GM13976 (cell line): Measurements from ENCODE around the gene ITGB3BP.
"Not testable (repeated sequence)": the region's sequence is repeated elsewhere in the genome, so short reads cannot be mapped to it uniquely, and the experiment has no call there.

Experiments used
- DNase-seq: peaks from one replicate; pipeline ENCODE4 v3.0.0; 2012; ENCODE audit warnings: low spot score
- in situ Hi-C: fragments of 300-500 bp; cut with MboI; formaldehyde crosslinking; loops from one replicate; pipeline ENCODE4 v1.12.0; 2022; ENCODE audit warnings: low sequenced_read_pairs, mixed read lengths, inconsistent platforms; ENCODE audit not compliant: unreplicated experiment
- TF ChIP-seq, protein P1 (sequence below): IDR thresholded peaks from 2 replicates; pipeline ENCODE4 v1.5.1; 2012; ENCODE audit warnings: borderline replicate concordance, mild to moderate bottlenecking; ENCODE audit not compliant: insufficient read depth; ENCODE audit errors: extremely low read depth, missing control alignments, control extremely low read depth

ITGB3BP gene

DNA sequence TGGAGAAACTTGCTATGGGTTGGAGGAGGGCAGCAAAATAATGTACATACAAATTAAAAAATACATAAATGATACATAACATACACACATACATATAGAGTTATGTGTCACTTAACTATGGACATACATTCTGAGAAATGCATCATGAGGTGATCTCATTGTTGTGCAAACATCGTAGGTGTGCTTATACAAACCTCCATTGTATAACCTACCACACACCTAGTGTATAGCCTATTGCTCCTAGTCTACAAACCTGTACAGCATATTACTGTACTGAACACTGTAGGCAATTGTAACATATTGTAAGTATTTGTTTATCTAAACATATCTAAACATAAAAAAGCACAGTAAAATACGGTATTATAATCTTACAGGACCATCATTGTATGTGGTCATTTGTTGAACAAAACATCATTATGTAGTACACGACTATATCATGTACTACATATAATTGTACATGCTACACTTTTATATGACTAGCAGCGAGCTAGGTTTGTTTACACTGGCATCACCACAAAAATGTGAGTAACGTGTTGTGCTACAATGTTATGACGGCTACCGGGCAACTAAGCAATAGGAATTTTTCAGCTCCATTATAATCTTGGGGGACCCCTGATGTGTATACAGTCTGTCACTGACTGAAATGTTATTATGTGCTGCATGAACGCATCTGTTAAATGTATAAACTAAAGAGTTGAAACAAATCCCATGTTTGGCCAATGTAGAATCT lies 35.5 kb downstream of the ITGB3BP start:
- TF ChIP-seq, protein P1, sequence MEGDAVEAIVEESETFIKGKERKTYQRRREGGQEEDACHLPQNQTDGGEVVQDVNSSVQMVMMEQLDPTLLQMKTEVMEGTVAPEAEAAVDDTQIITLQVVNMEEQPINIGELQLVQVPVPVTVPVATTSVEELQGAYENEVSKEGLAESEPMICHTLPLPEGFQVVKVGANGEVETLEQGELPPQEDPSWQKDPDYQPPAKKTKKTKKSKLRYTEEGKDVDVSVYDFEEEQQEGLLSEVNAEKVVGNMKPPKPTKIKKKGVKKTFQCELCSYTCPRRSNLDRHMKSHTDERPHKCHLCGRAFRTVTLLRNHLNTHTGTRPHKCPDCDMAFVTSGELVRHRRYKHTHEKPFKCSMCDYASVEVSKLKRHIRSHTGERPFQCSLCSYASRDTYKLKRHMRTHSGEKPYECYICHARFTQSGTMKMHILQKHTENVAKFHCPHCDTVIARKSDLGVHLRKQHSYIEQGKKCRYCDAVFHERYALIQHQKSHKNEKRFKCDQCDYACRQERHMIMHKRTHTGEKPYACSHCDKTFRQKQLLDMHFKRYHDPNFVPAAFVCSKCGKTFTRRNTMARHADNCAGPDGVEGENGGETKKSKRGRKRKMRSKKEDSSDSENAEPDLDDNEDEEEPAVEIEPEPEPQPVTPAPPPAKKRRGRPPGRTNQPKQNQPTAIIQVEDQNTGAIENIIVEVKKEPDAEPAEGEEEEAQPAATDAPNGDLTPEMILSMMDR, result no peak
- in situ Hi-C loops, result no loop called here
- DNase-seq, result no peak

- no peak for DNase-seq
- in situ Hi-C loops, result no loop called here
- TF ChIP-seq, protein P1, result no peak
Measured at GRCh38 chr1:63486629-63487028, 36.4 kb downstream of the ITGB3BP start.

GRCh38 chr1:63480057-63480456 lies 43.0 kb downstream of the ITGB3BP start:
- TF ChIP-seq, protein P1, result no peak
- no peak for DNase-seq

DNA sequence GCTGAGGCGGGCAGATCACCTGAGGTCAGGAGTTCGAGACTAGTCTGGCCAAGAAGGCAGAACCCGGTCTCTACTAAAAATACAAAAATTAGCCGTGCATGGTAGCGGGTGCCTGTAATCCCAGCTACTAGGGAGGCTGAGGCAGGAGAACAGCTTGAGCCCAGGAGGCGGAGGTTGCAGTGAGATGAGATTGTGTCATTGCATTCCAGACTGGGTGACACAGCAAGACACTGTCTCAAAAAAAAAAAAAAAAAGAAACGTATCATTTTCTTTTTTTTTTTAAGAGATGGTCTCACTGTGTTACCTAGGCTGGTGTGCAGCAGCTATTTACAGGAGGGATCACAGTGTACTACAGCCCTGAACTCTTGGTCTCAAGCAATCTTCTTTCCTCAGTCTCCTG lies 47.3 kb downstream of the ITGB3BP start:
- DNase-seq, result no peak
- in situ Hi-C loops, result no loop called here
- TF ChIP-seq, protein P1, result no peak

More at GRCh38 chr1:63480057-63480456, 43.0 kb downstream of the ITGB3BP start:
- in situ Hi-C loops, result no loop called here

- DNase-seq, in situ Hi-C loops: not testable (repeated sequence)
Measured at GRCh38 chr1:63468683-63469082, 54.3 kb downstream of the ITGB3BP start.

DNA sequence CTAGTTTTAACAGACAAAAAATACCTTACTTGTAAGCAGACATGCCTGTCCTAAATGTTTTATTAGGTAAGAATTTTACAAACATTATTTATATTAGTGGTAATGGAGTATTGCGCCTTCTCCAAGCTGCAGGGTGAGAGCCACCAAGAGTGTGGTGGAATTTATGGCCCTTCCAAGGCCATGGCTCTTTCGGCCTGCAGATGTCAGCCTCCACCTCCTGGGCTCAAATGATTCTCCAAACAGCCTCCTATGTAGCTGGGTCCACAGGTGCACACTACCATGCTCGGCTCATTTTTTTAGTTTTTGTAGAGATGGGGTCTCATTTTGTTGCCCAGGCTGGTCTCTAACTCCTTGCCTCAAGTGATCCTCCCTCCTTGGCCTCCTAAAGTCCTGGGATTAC lies 56.3 kb downstream of the ITGB3BP start:
- in situ Hi-C loops, result no loop called here
- DNase-seq, result no peak
- TF ChIP-seq, protein P1, result no peak

GRCh38 chr1:63466181-63466580 lies 56.8 kb downstream of the ITGB3BP start:
- in situ Hi-C loops, result no loop called here
- DNase-seq, result no peak
- TF ChIP-seq, protein P1, result no peak
